OCI-M1 (cell line): Measurements from ENCODE around the gene NLRX1.
"Not testable (repeated sequence)": the region's sequence is repeated elsewhere in the genome, so short reads cannot be mapped to it uniquely, and the experiment has no call there.

ENCODE experiments used
- DNase-seq: peaks from one replicate; lab custom pipeline; 2025; lab: John Stamatoyannopoulos, UW

NLRX1 gene

GRCh38 chr11:119184399-119184798 lies 15.9 kb downstream of the NLRX1 start:
- not testable (repeated sequence) for DNase-seq

GRCh38 chr11:119185981-119186634 lies 17.6 kb downstream of the NLRX1 start:
- no peak for DNase-seq

- no peak for DNase-seq
Observed at GRCh38 chr11:119187123-119187892, 18.8 kb downstream of the NLRX1 start.

GRCh38 chr11:119188067-119188466 lies 19.5 kb downstream of the NLRX1 start:
- no peak for DNase-seq

GRCh38 chr11:119188887-119189286 lies 20.4 kb downstream of the NLRX1 start:
- DNase-seq = no peak

GRCh38 chr11:119189393-119189792 lies 20.9 kb downstream of the NLRX1 start:
- no peak for DNase-seq

GRCh38 chr11:119190531-119190930 lies 22.0 kb downstream of the NLRX1 start:
- no peak for DNase-seq

GRCh38 chr11:119191265-119191664 lies 22.7 kb downstream of the NLRX1 start:
- DNase-seq = not testable (repeated sequence)

GRCh38 chr11:119192111-119192510 lies 23.6 kb downstream of the NLRX1 start:
- no peak for DNase-seq

- no peak for DNase-seq
Observed at GRCh38 chr11:119193001-119193400, 24.5 kb downstream of the NLRX1 start.

- no peak for DNase-seq
Observed at GRCh38 chr11:119193626-119194025, 25.1 kb downstream of the NLRX1 start.

- DNase-seq = no peak
Observed at GRCh38 chr11:119194811-119195440, 26.4 kb downstream of the NLRX1 start.

- DNase-seq = no peak
Observed at GRCh38 chr11:119195680-119196079, 27.2 kb downstream of the NLRX1 start.

GRCh38 chr11:119196833-119197483 lies 28.4 kb downstream of the NLRX1 start:
- DNase-seq = peak; percentile 96

- no peak for DNase-seq
Observed at GRCh38 chr11:119198925-119199324, 30.4 kb downstream of the NLRX1 start.

GRCh38 chr11:119201236-119201635 lies 32.7 kb downstream of the NLRX1 start:
- not testable (repeated sequence) for DNase-seq

- no peak for DNase-seq
Observed at GRCh38 chr11:119202554-119202953, 34.0 kb downstream of the NLRX1 start.

- DNase-seq = no peak
Observed at GRCh38 chr11:119204066-119204465, 35.5 kb downstream of the NLRX1 start.

GRCh38 chr11:119205080-119205479 lies 36.6 kb downstream of the NLRX1 start:
- peak; percentile 62 for DNase-seq

GRCh38 chr11:119205574-119206510 lies 37.3 kb downstream of the NLRX1 start, which contains the start of gene CBL:
Gene CBL (plus strand): TSS chr11:119206339. CDS start chr11:119206418, 79 bp downstream.
- DNase-seq = peak; percentile 97
